ENCODE measurements around the gene USP20.

USP20 gene

DNA sequence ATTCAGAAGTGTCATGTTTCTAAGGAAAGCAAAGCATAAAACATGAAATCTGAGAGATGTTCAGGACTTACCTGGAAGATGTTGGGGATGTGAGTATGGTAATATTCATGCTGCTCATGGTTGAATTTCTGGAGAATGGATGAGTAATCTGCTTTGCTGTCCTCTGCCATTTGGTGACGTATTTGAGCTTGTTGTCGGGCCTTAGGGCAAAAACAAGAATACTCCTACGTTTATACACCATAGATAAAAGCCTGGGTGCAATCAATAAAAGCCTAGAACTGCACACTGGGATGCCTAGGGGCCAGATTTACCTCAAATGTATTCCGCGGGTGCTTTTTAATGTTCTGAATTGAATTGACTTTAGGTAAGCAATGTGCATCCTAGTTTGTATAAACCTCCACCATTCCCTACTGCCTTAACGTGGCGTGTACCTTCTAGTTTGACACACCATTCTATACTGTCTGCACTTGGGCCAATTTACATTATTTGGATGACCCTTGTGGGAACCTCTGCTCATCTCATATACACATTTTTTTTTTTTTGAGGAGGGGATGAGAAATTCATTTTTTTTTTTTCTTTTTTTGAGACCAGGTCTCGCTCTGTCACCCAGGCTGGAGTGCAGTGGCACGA is 94.4 kb downstream of the USP20 start:
- no peak for DNase-seq

- peak; percentile 55 for DNase-seq
Observed at GRCh38 chr9:129930743-129931142, 95.5 kb downstream of the USP20 start.
